K562 (cell line): ENCODE measurements around the gene TTLL10. TPM values are rescaled to one million over a fixed set of nuclear protein-coding genes. Genes with fewer than 3 reads are reported as not detected.

Experiments
- ARHGAP35 ChIP-seq: fragments of 450-650 bp; IDR thresholded peaks from 2 replicates; pipeline ENCODE4 v1.6.1; 2018; ENCODE audit not compliant: partially characterized antibody
- DIDO1 ChIP-seq: fragments of 450-650 bp; IDR thresholded peaks from 2 replicates; pipeline ENCODE4 v1.6.1; 2016; ENCODE audit warnings: low read depth, missing biosample characterization, missing genetic modification characterization
- ESRRB ChIP-seq: fragments of 250-450 bp; sonication (Bioruptor Pico); IDR thresholded peaks from 2 replicates; pipeline ENCODE4 v1.5.0; 2020; ENCODE audit warnings: mild to moderate bottlenecking, moderate library complexity, borderline replicate concordance
- FOXA1 ChIP-seq: fragments of 450-650 bp; IDR thresholded peaks from 2 replicates; pipeline ENCODE4 v1.6.1; 2016; ENCODE audit warnings: mild to moderate bottlenecking, borderline replicate concordance
- GATAD2A ChIP-seq: fragments of 450-650 bp; IDR thresholded peaks from 2 replicates; pipeline ENCODE4 v1.6.1; 2017
- ID3 ChIP-seq, 2 experiments: fragments of 250-450 bp in 1 of 2; fragments of 450-650 bp in 1 of 2; sonication (Bioruptor Pico) in 1 of 2; IDR thresholded peaks; 2 replicates each; pipeline versions ENCODE4 v1.6.1 to v1.8.0; 2016 to 2021; ENCODE audit warnings: mild to moderate bottlenecking in 2 of 2, moderate library complexity in 2 of 2, missing compliant biosample characterization in 1 of 2, missing genetic modification characterization in 1 of 2
- JUN ChIP-seq, 2 experiments: sonication (generic) in 1 of 2; formaldehyde crosslinking in 1 of 2; IDR thresholded peaks; 2 replicates each; pipeline versions ENCODE4 v1.6.1 to v1.8.0; 2012 to 2022; ENCODE audit warnings: borderline replicate concordance in 2 of 2, mild to moderate bottlenecking in 2 of 2, improper control_type of control experiment in 1 of 2, low read depth in 1 of 2, low read length in 1 of 2, missing genetic modification reagents in 1 of 2
- MTA2 ChIP-seq: fragments of 450-650 bp; IDR thresholded peaks from 2 replicates; pipeline ENCODE4 v1.6.1; 2016; ENCODE audit warnings: low read depth
- MXI1 ChIP-seq: IDR thresholded peaks from 2 replicates; pipeline ENCODE4 v1.6.1; 2011; ENCODE audit warnings: low read depth, mild to moderate bottlenecking, improper control_type of control experiment, low read length
- NUFIP1 ChIP-seq: fragments of 450-650 bp; IDR thresholded peaks from 2 replicates; pipeline ENCODE4 v1.6.1; 2018; ENCODE audit not compliant: partially characterized antibody
- TCF15 ChIP-seq: fragments of 250-450 bp; sonication (Bioruptor Pico); IDR thresholded peaks from 2 replicates; pipeline ENCODE4 v1.8.0; 2022; ENCODE audit warnings: moderate library complexity, mild to moderate bottlenecking, inconsistent platforms
- ZNF431 ChIP-seq: sonication (generic); formaldehyde crosslinking; IDR thresholded peaks from 2 replicates; pipeline ENCODE4 v1.8.0; 2022; ENCODE audit warnings: mild to moderate bottlenecking, missing genetic modification reagents
- polyA plus RNA-seq, 8 experiments: library from polyadenylated mRNA; depleted of rRNA in 4 of 8; stranded (reverse) in 5 of 8; unstranded in 3 of 8; fragments of >200 nt; fragmentation: Nextera tagmentation in 2 of 8; fragmentation: Illumina TruSeq in 1 of 8; extraction: Ambion mirVana in 2 of 8; extraction: Trizol in 1 of 8; gene quantifications; 2 replicates each; pipeline versions ENCODE4 v1.2.1 to v1.2.3, GENCODE V29; 2011 to 2014; ENCODE audit warnings: inconsistent platforms in 1 of 8, missing spikeins in 1 of 8
- total RNA-seq, 7 experiments: library from RNA; depleted of rRNA in 6 of 7; stranded (reverse); fragments of >200 nt in 6 of 7; fragmentation: Illumina TruSeq in 2 of 7; extraction: Trizol in 2 of 7; gene quantifications; 2 replicates each; pipeline versions ENCODE4 v1.2.1 to v1.2.3, GENCODE V29; 2011 to 2021; ENCODE audit warnings: low replicate concordance in 1 of 7
- TF ChIP-seq, protein P1 (sequence below): fragments of 200-600 bp; sonication (generic); IDR thresholded peaks from one replicate; pipeline ENCODE4 v1.6.1; 2012; ENCODE audit warnings: mild to moderate bottlenecking, low read depth, low read length, inconsistent platforms

Gene TTLL10
- total and polyA plus RNA-seq, 9 of the 15 experiments (the other 6 are each of a cell fraction or from before 2014, with no cell fraction given) = not detected

GRCh38 chr1:1232208-1232795, 58.6 kb downstream of the TTLL10 start, which contains the start of gene B3GALT6 (continued):
- TF ChIP-seq GATAD2A (no peak), MXI1 (no peak), FOXA1 (no peak), ZNF431 (CRISPR knock-in tag) (peak; percentile 67; the same call in 1 of the 2 replicates), TCF15 (CRISPR knock-in tag) (no peak), ID3 (CRISPR knock-in tag; IDR thresholded peaks at IDR 0.05) (no peak), ID3 (tag; IDR thresholded peaks at IDR 0.05) (peak; percentile 79; the same call in 1 of the 2 replicates), ARHGAP35 (no peak), ESRRB (CRISPR knock-in tag) (no peak), MTA2 (no peak), JUN (IDR thresholded peaks at IDR 0.05; ENCODE audit: borderline replicate concordance, low read depth, low read length) (no peak; the same call in 1 of the 2 replicates), JUN (CRISPR knock-in tag; IDR thresholded peaks at IDR 0.05; ENCODE audit: borderline replicate concordance) (peak; percentile 38; the same call in 1 of the 2 replicates), DIDO1 (tag) (no peak), NUFIP1 (no peak)
- TF ChIP-seq, protein P1, sequence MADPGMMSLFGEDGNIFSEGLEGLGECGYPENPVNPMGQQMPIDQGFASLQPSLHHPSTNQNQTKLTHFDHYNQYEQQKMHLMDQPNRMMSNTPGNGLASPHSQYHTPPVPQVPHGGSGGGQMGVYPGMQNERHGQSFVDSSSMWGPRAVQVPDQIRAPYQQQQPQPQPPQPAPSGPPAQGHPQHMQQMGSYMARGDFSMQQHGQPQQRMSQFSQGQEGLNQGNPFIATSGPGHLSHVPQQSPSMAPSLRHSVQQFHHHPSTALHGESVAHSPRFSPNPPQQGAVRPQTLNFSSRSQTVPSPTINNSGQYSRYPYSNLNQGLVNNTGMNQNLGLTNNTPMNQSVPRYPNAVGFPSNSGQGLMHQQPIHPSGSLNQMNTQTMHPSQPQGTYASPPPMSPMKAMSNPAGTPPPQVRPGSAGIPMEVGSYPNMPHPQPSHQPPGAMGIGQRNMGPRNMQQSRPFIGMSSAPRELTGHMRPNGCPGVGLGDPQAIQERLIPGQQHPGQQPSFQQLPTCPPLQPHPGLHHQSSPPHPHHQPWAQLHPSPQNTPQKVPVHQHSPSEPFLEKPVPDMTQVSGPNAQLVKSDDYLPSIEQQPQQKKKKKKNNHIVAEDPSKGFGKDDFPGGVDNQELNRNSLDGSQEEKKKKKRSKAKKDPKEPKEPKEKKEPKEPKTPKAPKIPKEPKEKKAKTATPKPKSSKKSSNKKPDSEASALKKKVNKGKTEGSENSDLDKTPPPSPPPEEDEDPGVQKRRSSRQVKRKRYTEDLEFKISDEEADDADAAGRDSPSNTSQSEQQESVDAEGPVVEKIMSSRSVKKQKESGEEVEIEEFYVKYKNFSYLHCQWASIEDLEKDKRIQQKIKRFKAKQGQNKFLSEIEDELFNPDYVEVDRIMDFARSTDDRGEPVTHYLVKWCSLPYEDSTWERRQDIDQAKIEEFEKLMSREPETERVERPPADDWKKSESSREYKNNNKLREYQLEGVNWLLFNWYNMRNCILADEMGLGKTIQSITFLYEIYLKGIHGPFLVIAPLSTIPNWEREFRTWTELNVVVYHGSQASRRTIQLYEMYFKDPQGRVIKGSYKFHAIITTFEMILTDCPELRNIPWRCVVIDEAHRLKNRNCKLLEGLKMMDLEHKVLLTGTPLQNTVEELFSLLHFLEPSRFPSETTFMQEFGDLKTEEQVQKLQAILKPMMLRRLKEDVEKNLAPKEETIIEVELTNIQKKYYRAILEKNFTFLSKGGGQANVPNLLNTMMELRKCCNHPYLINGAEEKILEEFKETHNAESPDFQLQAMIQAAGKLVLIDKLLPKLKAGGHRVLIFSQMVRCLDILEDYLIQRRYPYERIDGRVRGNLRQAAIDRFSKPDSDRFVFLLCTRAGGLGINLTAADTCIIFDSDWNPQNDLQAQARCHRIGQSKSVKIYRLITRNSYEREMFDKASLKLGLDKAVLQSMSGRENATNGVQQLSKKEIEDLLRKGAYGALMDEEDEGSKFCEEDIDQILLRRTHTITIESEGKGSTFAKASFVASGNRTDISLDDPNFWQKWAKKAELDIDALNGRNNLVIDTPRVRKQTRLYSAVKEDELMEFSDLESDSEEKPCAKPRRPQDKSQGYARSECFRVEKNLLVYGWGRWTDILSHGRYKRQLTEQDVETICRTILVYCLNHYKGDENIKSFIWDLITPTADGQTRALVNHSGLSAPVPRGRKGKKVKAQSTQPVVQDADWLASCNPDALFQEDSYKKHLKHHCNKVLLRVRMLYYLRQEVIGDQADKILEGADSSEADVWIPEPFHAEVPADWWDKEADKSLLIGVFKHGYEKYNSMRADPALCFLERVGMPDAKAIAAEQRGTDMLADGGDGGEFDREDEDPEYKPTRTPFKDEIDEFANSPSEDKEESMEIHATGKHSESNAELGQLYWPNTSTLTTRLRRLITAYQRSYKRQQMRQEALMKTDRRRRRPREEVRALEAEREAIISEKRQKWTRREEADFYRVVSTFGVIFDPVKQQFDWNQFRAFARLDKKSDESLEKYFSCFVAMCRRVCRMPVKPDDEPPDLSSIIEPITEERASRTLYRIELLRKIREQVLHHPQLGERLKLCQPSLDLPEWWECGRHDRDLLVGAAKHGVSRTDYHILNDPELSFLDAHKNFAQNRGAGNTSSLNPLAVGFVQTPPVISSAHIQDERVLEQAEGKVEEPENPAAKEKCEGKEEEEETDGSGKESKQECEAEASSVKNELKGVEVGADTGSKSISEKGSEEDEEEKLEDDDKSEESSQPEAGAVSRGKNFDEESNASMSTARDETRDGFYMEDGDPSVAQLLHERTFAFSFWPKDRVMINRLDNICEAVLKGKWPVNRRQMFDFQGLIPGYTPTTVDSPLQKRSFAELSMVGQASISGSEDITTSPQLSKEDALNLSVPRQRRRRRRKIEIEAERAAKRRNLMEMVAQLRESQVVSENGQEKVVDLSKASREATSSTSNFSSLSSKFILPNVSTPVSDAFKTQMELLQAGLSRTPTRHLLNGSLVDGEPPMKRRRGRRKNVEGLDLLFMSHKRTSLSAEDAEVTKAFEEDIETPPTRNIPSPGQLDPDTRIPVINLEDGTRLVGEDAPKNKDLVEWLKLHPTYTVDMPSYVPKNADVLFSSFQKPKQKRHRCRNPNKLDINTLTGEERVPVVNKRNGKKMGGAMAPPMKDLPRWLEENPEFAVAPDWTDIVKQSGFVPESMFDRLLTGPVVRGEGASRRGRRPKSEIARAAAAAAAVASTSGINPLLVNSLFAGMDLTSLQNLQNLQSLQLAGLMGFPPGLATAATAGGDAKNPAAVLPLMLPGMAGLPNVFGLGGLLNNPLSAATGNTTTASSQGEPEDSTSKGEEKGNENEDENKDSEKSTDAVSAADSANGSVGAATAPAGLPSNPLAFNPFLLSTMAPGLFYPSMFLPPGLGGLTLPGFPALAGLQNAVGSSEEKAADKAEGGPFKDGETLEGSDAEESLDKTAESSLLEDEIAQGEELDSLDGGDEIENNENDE = no peak
